Ectodermal cell (in vitro differentiated cells): Measurements from ENCODE around the gene NAT10.

Experiments
- H3K27ac ChIP-seq: 2 replicates; pipeline ENCODE4 v1.7.0; 2013; ENCODE audit warnings: mild to moderate bottlenecking, low read depth, low read length; ENCODE audit not compliant: insufficient read depth, poor library complexity, severe bottlenecking
- H3K27me3 ChIP-seq: 2 replicates; pipeline ENCODE4 v1.7.0; 2013; ENCODE audit warnings: mild to moderate bottlenecking, low read length; ENCODE audit not compliant: insufficient read depth, control insufficient read depth, poor library complexity, severe bottlenecking
- H3K36me3 ChIP-seq: one replicate; pipeline ENCODE4 v1.7.0; 2013; ENCODE audit warnings: low read length; ENCODE audit not compliant: control insufficient read depth, insufficient read depth
- H3K4me1 ChIP-seq: one replicate; pipeline ENCODE4 v1.7.0; 2013; ENCODE audit warnings: low read length; ENCODE audit not compliant: control insufficient read depth, insufficient read depth
- H3K4me3 ChIP-seq: 2 replicates; pipeline ENCODE4 v1.7.0; 2013; ENCODE audit warnings: low read depth, low read length, control low read depth; ENCODE audit not compliant: insufficient read depth
- H3K9me3 ChIP-seq: 2 replicates; pipeline ENCODE4 v1.7.0; 2013; ENCODE audit warnings: mild to moderate bottlenecking, low read length, moderate library complexity; ENCODE audit not compliant: control insufficient read depth
- WGBS, 2 experiments: methylation state at CpG; one replicate each; pipeline ENCODE4 v1.1.7; 2013; ENCODE audit warnings: missing lambda C conversion rate in 2 of 2; 5-methylcytosine and 5-hydroxymethylcytosine counted together

The NAT10 gene

GRCh38 chr11:34155057-34155756 is 49.8 kb downstream of the NAT10 start:
- Histone ChIP-seq H3K27ac (no peak overlapping the region), H3K36me3 (no peaks in the 10 kb centered on the region)

GRCh38 chr11:34155757-34156062 is 50.3 kb downstream of the NAT10 start:
- Histone ChIP-seq H3K9me3 (no peaks in the 10 kb centered on the region), H3K27ac (no peak overlapping the region), H3K4me1 (no peaks in the 10 kb centered on the region), H3K27me3 (no peaks in the 10 kb centered on the region), H3K4me3 (no peak overlapping the region), H3K36me3 (no peaks in the 10 kb centered on the region)
- 95 to 96% methylated on average over 2 of the region's 2 CpGs for WGBS, 2 experiments

More at GRCh38 chr11:34155057-34155756, 49.8 kb downstream of the NAT10 start:
- 93 to 94% methylated on average over 15 of the region's 15 CpGs for WGBS, 2 experiments
- Histone ChIP-seq H3K4me3 (no peak overlapping the region), H3K27me3 (no peaks in the 10 kb centered on the region), H3K4me1 (no peaks in the 10 kb centered on the region), H3K9me3 (no peaks in the 10 kb centered on the region)

- Histone ChIP-seq H3K4me3 (no peak overlapping the region), H3K9me3 (no peaks in the 10 kb centered on the region), H3K4me1 (no peaks in the 10 kb centered on the region), H3K36me3 (no peaks in the 10 kb centered on the region), H3K27me3 (no peaks in the 10 kb centered on the region), H3K27ac (no peak overlapping the region)
- 94 to 95% methylated on average over 9 of the region's 9 CpGs for WGBS, 2 experiments
Observed at GRCh38 chr11:34157163-34157562, 51.7 kb downstream of the NAT10 start.

- Histone ChIP-seq H3K27me3 (no peaks in the 10 kb centered on the region), H3K36me3 (no peaks in the 10 kb centered on the region), H3K9me3 (no peaks in the 10 kb centered on the region), H3K27ac (no peak overlapping the region), H3K4me1 (no peaks in the 10 kb centered on the region), H3K4me3 (no peak overlapping the region)
- WGBS, 2 experiments: 91 to 93% methylated on average over 6 of the region's 6 CpGs
Observed at GRCh38 chr11:34158661-34159060, 53.2 kb downstream of the NAT10 start.

- no peak overlapping the region for H3K4me3 ChIP-seq
- WGBS, 2 experiments: 91 to 94% methylated on average over 16 to 22 of the region's 22 CpGs
- no peaks in the 10 kb centered on the region for H3K27me3 ChIP-seq
- H3K4me1 ChIP-seq: no peaks in the 10 kb centered on the region
- H3K36me3 ChIP-seq: no peaks in the 10 kb centered on the region
- H3K9me3 ChIP-seq: no peaks in the 10 kb centered on the region
- no peak overlapping the region for H3K27ac ChIP-seq
Observed at GRCh38 chr11:34160049-34160721, 54.8 kb downstream of the NAT10 start.

GRCh38 chr11:34160791-34161190 is 55.4 kb downstream of the NAT10 start:
- Histone ChIP-seq H3K4me3 (no peak overlapping the region), H3K27ac (no peak overlapping the region), H3K9me3 (no peaks in the 10 kb centered on the region), H3K36me3 (no peaks in the 10 kb centered on the region), H3K27me3 (no peaks in the 10 kb centered on the region), H3K4me1 (no peaks in the 10 kb centered on the region)
- 94% methylated on average over 18 of the region's 18 CpGs for WGBS, 2 experiments

- Histone ChIP-seq H3K4me3 (no peak overlapping the region), H3K9me3 (no peaks in the 10 kb centered on the region), H3K4me1 (no peaks in the 10 kb centered on the region), H3K27ac (no peak overlapping the region), H3K36me3 (no peaks in the 10 kb centered on the region), H3K27me3 (no peaks in the 10 kb centered on the region)
- 89 to 96% methylated on average over 6 of the region's 6 CpGs for WGBS, 2 experiments
Observed at GRCh38 chr11:34161361-34161760, 55.9 kb downstream of the NAT10 start.

GRCh38 chr11:34161812-34162492 is 56.5 kb downstream of the NAT10 start:
- Histone ChIP-seq H3K4me1 (no peaks in the 10 kb centered on the region), H3K4me3 (no peak overlapping the region), H3K9me3 (no peaks in the 10 kb centered on the region), H3K27ac (no peak overlapping the region), H3K27me3 (no peaks in the 10 kb centered on the region), H3K36me3 (no peaks in the 10 kb centered on the region)
- WGBS, 2 experiments: 92 to 93% methylated on average over 18 of the region's 18 CpGs

- Histone ChIP-seq H3K9me3 (no peaks in the 10 kb centered on the region), H3K27me3 (no peaks in the 10 kb centered on the region), H3K27ac (no peak overlapping the region), H3K4me1 (no peaks in the 10 kb centered on the region), H3K36me3 (no peaks in the 10 kb centered on the region), H3K4me3 (no peak overlapping the region)
- 94 to 96% methylated on average over 17 of the region's 17 CpGs for WGBS, 2 experiments
Observed at GRCh38 chr11:34162493-34162820, 57.0 kb downstream of the NAT10 start.

- H3K9me3 ChIP-seq: no peaks in the 10 kb centered on the region
- H3K27me3 ChIP-seq: no peaks in the 10 kb centered on the region
- no peaks in the 10 kb centered on the region for H3K36me3 ChIP-seq
- H3K4me1 ChIP-seq: no peaks in the 10 kb centered on the region
- H3K4me3 ChIP-seq: no peak overlapping the region
- 94% methylated on average over 7 of the region's 7 CpGs for WGBS, 2 experiments
- no peak overlapping the region for H3K27ac ChIP-seq
Observed at GRCh38 chr11:34162856-34163255, 57.4 kb downstream of the NAT10 start.
